Panc1 (cell line): ENCODE measurements around the gene FZR1. TPM values are rescaled to one million over a fixed set of nuclear protein-coding genes. Genes with fewer than 3 reads are reported as not detected.

Experiments
- ATAC-seq: fragments of 200-7000 bp; cut with Tn5 transposase; 2 replicates; pipeline ENCODE4 v1.9.1; 2020; ENCODE audit warnings: mild to moderate bottlenecking, moderate library complexity
- BruUV-seq: library from RNA; stranded (reverse); fragments of 400-500 nt; replicated peaks from 2 replicates; lab custom pipeline; 2021; lab: Mats Ljungman, UMichigan
- CTCF ChIA-PET: fragments of 300-600 bp; sonication (Branson Sonifier 250); formaldehyde crosslinking; loops from one replicate; lab custom pipeline; 2022; ENCODE audit warnings: antibody characterized with exemption; lab: Charles Lee
- POLR2A ChIA-PET: fragments of 300-600 bp; sonication (Branson Sonifier 250); formaldehyde crosslinking; loops from one replicate; lab custom pipeline; 2022; ENCODE audit warnings: antibody characterized with exemption; lab: Charles Lee
- DNase-seq: peaks from one replicate; pipeline ENCODE4 v3.0.0-alpha.2; 2010; ENCODE audit warnings: low read depth, low spot score
- H3K27ac ChIP-seq: 2 replicates; pipeline ENCODE4 v1.5.1; 2011; ENCODE audit warnings: mild to moderate bottlenecking, low read length, inconsistent platforms
- H3K27me3 ChIP-seq: fragments of 200-500 bp; sonication (Bioruptor generic); 2 replicates; pipeline ENCODE4 v1.6.0; 2014; ENCODE audit warnings: low read length, inconsistent platforms; ENCODE audit not compliant: control insufficient read depth, insufficient read depth
- H3K36me3 ChIP-seq: fragments of 200-500 bp; sonication (Bioruptor generic); 2 replicates; pipeline ENCODE4 v1.5.1; 2014; ENCODE audit warnings: inconsistent platforms, mild to moderate bottlenecking, low read length, moderate library complexity; ENCODE audit not compliant: control insufficient read depth, insufficient read depth
- H3K4me1 ChIP-seq: 2 replicates; pipeline ENCODE4 v1.5.1; 2011; ENCODE audit warnings: inconsistent platforms, mild to moderate bottlenecking, low read length, moderate library complexity; ENCODE audit not compliant: control insufficient read depth, insufficient read depth
- H3K4me3 ChIP-seq, 2 experiments: 2 replicates each; pipeline ENCODE4 v1.5.1; 2011 to 2012; ENCODE audit warnings: low read depth in 2 of 2, low read length in 2 of 2, mild to moderate bottlenecking in 2 of 2, inconsistent platforms in 1 of 2, moderate library complexity in 1 of 2
- H3K9me3 ChIP-seq: fragments of 200-500 bp; sonication (Bioruptor generic); 2 replicates; pipeline ENCODE4 v1.5.1; 2014; ENCODE audit warnings: low read depth, mild to moderate bottlenecking, inconsistent platforms, low read length, moderate library complexity; ENCODE audit not compliant: control insufficient read depth, insufficient read depth
- POLR2AphosphoS5 ChIP-seq: IDR thresholded peaks from 2 replicates; pipeline ENCODE4 v1.6.1; 2012; ENCODE audit warnings: mild to moderate bottlenecking, low read depth, low read length, moderate library complexity
- SIN3A ChIP-seq: IDR thresholded peaks from 2 replicates; pipeline ENCODE4 v1.6.1; 2012; ENCODE audit warnings: low read depth, mild to moderate bottlenecking, low read length, moderate library complexity, borderline replicate concordance; ENCODE audit not compliant: insufficient read depth
- TCF7L2 ChIP-seq: IDR thresholded peaks from 2 replicates; pipeline ENCODE4 v1.6.1; 2011; ENCODE audit warnings: mild to moderate bottlenecking, low read depth, low read length, inconsistent platforms
- in situ Hi-C: cut with HindIII; loops from 2 replicates; pipeline ENCODE4 v1.10.0; 2016; ENCODE audit warnings: low sequenced_read_pairs, low pct_unique_long_range_greater_than_20kb
- intact Hi-C: fragments of 100-400 bp; cut with micrococcal nuclease; formaldehyde crosslinking; loops from one replicate; pipeline ENCODE4 v1.10.0; 2022; ENCODE audit not compliant: unreplicated experiment
- total RNA-seq: library from RNA; stranded (reverse); gene quantifications from one replicate; pipeline ENCODE4 v1.2.1, GENCODE V29; 2021; ENCODE audit not compliant: unreplicated experiment
- TF ChIP-seq, protein P1 (sequence below), 2 experiments: IDR thresholded peaks; 2 replicates each; pipeline ENCODE4 v1.6.1; 2011 to 2012; ENCODE audit warnings: low read depth in 2 of 2, control low read depth in 1 of 2, low read length in 1 of 2, mild to moderate bottlenecking in 1 of 2, moderate library complexity in 1 of 2; ENCODE audit not compliant: insufficient read depth in 1 of 2
- TF ChIP-seq, protein P2 (sequence below): fragments of 450-650 bp; IDR thresholded peaks from 2 replicates; pipeline ENCODE4 v1.5.1; 2017; ENCODE audit warnings: mild to moderate bottlenecking

Gene FZR1
- total RNA-seq, 1 experiment from 2014 or later, result 48.7 TPM

DNA sequence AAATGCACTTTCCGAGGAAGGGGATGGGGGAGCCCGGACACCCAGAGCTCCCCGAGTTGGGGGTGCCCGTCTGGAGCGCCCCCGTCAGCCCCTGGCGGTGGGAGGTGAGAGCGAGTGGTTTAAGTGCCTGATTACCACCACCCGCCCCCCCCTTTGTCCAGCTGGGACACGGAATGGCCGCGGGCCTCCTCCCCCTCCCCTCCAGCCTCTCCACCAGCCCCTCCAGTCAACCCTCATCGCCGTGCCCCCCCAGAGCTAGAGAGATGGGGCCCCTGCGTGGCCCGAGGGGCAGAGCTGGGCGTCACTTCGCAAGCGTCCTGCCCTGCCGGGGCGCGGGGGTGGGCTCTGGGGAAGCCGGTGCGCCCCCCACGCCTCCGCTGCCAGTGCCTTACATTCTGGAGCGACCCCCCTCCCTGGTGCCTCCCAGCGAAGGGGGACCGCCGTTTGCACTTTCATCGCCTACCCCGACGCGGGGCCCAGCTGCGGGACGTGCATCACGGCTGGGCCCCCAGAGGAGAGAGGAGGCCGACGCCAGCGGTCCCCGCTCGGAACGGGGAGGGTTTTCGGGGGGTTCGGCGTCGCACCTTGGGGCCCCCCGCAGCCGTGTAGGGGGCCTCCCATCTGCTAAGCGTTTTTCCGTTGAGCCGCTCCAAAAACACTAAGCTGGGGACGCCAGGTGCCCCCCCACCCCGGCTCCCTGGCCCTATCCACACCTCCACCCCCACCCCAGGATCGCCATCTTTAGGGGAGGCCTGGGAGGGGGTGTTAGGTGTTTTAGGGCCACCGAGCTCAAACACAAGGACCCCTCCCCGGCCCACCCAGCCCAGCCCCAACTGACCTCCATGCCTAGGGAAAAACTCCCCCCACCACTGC is 42.2 kb upstream of the FZR1 start:
- no peak overlapping the region for H3K27ac ChIP-seq
- H3K27me3 ChIP-seq, result no peaks in the 10 kb centered on the region
- H3K4me1 ChIP-seq, result peaks cover 3% of the 10 kb centered on the region; the same call in 1 of the 2 replicates
- in situ Hi-C loops, result no loop called here
- ChIA-PET POLR2A (no interaction called here), CTCF (interaction anchor here (0.6 kb wide), 1 partner anchor 900 kb away, joined by 5 read pairs; no protein-coding TSS in a partner anchor)
- no peak for TF ChIP-seq POLR2AphosphoS5
- TF ChIP-seq TCF7L2, result no peak
- no peak for TF ChIP-seq SIN3A
- TF ChIP-seq, protein P1, sequence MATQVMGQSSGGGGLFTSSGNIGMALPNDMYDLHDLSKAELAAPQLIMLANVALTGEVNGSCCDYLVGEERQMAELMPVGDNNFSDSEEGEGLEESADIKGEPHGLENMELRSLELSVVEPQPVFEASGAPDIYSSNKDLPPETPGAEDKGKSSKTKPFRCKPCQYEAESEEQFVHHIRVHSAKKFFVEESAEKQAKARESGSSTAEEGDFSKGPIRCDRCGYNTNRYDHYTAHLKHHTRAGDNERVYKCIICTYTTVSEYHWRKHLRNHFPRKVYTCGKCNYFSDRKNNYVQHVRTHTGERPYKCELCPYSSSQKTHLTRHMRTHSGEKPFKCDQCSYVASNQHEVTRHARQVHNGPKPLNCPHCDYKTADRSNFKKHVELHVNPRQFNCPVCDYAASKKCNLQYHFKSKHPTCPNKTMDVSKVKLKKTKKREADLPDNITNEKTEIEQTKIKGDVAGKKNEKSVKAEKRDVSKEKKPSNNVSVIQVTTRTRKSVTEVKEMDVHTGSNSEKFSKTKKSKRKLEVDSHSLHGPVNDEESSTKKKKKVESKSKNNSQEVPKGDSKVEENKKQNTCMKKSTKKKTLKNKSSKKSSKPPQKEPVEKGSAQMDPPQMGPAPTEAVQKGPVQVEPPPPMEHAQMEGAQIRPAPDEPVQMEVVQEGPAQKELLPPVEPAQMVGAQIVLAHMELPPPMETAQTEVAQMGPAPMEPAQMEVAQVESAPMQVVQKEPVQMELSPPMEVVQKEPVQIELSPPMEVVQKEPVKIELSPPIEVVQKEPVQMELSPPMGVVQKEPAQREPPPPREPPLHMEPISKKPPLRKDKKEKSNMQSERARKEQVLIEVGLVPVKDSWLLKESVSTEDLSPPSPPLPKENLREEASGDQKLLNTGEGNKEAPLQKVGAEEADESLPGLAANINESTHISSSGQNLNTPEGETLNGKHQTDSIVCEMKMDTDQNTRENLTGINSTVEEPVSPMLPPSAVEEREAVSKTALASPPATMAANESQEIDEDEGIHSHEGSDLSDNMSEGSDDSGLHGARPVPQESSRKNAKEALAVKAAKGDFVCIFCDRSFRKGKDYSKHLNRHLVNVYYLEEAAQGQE (IDR thresholded peaks at IDR 0.05; ENCODE audit: insufficient read depth in 1 of 2, low read depth in 2 of 2, low read length in 1 of 2), result no peak
- BruUV-seq, result no TSS peak
- H3K4me3 ChIP-seq, result no peak overlapping the region
- no peaks in the 10 kb centered on the region for H3K36me3 ChIP-seq
- ATAC-seq, result no peak
- no peak for DNase-seq
- H3K9me3 ChIP-seq, result no peaks in the 10 kb centered on the region
- intact Hi-C loops, result no loop called here

DNA sequence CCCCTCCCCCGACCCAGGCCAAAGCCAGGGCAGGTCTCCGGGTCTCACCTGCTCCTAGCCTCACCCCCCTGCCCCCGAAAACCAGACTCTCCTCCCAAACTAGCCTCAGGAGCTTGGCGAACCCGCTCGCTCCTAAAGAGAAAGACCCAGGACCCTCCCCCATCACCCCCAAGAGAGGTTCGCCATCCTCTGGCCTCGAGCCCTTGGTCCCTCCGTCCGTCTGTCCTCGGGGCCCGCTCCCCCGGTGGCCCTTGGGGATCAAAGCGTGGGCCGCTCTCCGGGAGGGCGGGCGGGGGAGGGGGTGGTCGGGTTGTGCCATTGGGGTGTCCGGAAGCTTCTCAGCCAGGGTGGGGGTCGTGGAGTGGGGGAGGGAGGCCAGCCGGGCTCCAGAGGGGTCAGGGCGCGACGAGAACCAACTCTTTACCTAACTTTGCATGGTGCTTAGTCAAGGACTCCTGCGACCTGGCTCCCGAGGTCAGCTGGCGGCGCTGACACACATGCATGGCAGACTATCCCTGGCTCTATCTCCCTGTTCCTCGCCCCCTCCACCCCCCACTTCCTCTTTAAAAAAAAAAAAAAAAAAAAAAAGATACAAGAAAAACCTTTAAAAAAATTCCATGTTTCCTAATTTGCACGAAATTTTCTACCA is 41.4 kb upstream of the FZR1 start:
- intact Hi-C loops (no loop called here), in situ Hi-C loops (no loop called here)
- ATAC-seq (no peak), DNase-seq (no peak)
- ChIA-PET CTCF (interaction anchor here (0.7 kb wide), 2 partner anchors 34 to 119 kb away, joined by 4 to 9 read pairs; no protein-coding TSS in a partner anchor), POLR2A (no interaction called here)
- Histone ChIP-seq H3K27ac (no peak overlapping the region), H3K4me1 (no peaks in the 10 kb centered on the region), H3K36me3 (no peaks in the 10 kb centered on the region), H3K4me3 (no peak overlapping the region), H3K27me3 (no peaks in the 10 kb centered on the region), H3K9me3 (no peaks in the 10 kb centered on the region)
- TF ChIP-seq SIN3A (no peak), TCF7L2 (no peak), POLR2AphosphoS5 (no peak)
- TF ChIP-seq, protein P2, sequence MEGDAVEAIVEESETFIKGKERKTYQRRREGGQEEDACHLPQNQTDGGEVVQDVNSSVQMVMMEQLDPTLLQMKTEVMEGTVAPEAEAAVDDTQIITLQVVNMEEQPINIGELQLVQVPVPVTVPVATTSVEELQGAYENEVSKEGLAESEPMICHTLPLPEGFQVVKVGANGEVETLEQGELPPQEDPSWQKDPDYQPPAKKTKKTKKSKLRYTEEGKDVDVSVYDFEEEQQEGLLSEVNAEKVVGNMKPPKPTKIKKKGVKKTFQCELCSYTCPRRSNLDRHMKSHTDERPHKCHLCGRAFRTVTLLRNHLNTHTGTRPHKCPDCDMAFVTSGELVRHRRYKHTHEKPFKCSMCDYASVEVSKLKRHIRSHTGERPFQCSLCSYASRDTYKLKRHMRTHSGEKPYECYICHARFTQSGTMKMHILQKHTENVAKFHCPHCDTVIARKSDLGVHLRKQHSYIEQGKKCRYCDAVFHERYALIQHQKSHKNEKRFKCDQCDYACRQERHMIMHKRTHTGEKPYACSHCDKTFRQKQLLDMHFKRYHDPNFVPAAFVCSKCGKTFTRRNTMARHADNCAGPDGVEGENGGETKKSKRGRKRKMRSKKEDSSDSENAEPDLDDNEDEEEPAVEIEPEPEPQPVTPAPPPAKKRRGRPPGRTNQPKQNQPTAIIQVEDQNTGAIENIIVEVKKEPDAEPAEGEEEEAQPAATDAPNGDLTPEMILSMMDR, result no peak
- TF ChIP-seq, protein P1 (IDR thresholded peaks at IDR 0.05; ENCODE audit: insufficient read depth in 1 of 2, low read depth in 2 of 2, low read length in 1 of 2), result no peak
- BruUV-seq, result no TSS peak
